AG10803 (cell line): ENCODE results near the gene MAB21L2.

Source experiments
- DNase-seq: peaks from one replicate; pipeline ENCODE4 v3.0.0; 2010; ENCODE audit warnings: low read depth
- H3K4me3 ChIP-seq: 2 replicates; pipeline ENCODE4 v1.5.1; 2011; ENCODE audit warnings: mild to moderate bottlenecking, low read length, control low read depth
- CTCF ChIP-seq: conservative IDR thresholded peaks from 2 replicates; pipeline ENCODE4 v1.5.1; 2011; ENCODE audit warnings: mild to moderate bottlenecking, low read length, control low read depth, inconsistent platforms

MAB21L2 gene

GRCh38 chr4:150588316-150588715, 6.4 kb downstream of the MAB21L2 start:
- no peak overlapping the region for H3K4me3 ChIP-seq
- no peak for DNase-seq
- no peak for TF ChIP-seq CTCF

DNA sequence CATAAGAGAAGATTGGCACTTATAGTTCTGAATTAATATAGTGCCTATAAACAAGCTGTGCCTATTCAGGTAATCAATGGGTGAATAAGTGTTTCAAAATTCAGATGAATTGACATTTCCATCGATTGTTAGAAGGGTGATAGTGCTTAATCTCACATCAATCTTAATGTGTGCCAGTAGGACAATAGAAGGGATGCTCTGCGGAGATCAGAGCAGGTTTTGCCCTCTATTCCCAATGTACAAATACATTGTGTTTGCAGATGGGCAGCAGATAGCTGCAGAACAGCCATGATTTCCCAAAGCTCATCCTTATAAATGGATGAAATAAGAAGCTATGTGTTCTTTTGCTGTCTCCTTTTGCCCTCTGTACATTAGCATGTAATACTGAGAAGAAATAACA, 7.2 kb downstream of the MAB21L2 start:
- TF ChIP-seq CTCF = no peak
- no peak overlapping the region for H3K4me3 ChIP-seq
- no peak for DNase-seq

- no peak for TF ChIP-seq CTCF
- no peak for DNase-seq
- H3K4me3 ChIP-seq = no peak overlapping the region
These were observed 8.7 kb downstream of the MAB21L2 start for GRCh38 chr4:150590631-150591030.

- TF ChIP-seq CTCF = no peak
- H3K4me3 ChIP-seq = no peak overlapping the region
These were observed 9.5 kb downstream of the MAB21L2 start for GRCh38 chr4:150591406-150591805.

GRCh38 chr4:150591904-150592303, 10.0 kb downstream of the MAB21L2 start:
- H3K4me3 ChIP-seq = no peak overlapping the region
- DNase-seq = no peak
- TF ChIP-seq CTCF = no peak

More at GRCh38 chr4:150591406-150591805, 9.5 kb downstream of the MAB21L2 start:
- DNase-seq = no peak

DNA sequence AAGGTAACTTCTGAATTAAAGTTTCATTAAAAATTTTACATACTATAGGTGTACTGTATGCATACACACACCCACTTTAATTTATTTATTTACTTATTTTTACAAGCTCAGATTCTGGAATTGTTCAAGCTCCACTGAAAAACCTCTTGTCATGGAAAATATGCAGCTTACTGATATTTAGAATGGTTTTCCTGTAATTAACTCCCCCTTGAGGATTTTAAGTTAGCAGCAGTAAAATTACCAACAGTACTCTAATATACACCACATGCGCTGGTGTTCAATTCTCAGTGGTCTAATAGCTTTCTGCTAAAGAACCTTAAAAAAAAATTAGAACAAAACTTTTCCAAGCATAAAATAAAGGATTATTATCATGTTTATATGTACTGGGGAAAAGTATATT, 12.0 kb downstream of the MAB21L2 start:
- H3K4me3 ChIP-seq = no peak overlapping the region
- peak; percentile 35 for DNase-seq
- TF ChIP-seq CTCF = peak; percentile 56

DNA sequence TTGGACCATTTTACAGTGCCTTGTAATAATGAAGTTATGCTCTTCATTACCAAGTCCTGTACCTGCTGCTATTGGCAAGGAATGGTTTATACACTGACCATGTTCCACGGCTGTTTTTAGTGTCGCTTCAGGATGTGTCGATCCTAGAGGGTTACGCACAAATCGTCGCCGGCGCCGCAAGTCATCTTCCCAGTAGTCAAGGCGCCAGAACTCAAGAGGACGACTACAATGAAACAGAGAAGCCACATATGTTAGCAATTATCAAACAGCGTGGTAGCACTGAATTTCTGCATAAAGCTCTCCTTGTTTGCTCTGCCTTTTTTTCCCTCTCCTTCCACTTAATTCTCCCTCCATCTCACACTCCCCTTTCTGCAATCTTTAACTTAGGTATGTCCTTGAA, 17.0 kb downstream of the MAB21L2 start:
- DNase-seq = no peak
- H3K4me3 ChIP-seq = no peak overlapping the region
- TF ChIP-seq CTCF = no peak
